ENCODE results near the gene MGAT4B. TPM values are rescaled to one million over a fixed set of nuclear protein-coding genes. Genes with fewer than 3 reads are reported as not detected.

MGAT4B gene
- total RNA-seq, 2 experiments from 2014 or later: 61.1 to 96.5 TPM

DNA sequence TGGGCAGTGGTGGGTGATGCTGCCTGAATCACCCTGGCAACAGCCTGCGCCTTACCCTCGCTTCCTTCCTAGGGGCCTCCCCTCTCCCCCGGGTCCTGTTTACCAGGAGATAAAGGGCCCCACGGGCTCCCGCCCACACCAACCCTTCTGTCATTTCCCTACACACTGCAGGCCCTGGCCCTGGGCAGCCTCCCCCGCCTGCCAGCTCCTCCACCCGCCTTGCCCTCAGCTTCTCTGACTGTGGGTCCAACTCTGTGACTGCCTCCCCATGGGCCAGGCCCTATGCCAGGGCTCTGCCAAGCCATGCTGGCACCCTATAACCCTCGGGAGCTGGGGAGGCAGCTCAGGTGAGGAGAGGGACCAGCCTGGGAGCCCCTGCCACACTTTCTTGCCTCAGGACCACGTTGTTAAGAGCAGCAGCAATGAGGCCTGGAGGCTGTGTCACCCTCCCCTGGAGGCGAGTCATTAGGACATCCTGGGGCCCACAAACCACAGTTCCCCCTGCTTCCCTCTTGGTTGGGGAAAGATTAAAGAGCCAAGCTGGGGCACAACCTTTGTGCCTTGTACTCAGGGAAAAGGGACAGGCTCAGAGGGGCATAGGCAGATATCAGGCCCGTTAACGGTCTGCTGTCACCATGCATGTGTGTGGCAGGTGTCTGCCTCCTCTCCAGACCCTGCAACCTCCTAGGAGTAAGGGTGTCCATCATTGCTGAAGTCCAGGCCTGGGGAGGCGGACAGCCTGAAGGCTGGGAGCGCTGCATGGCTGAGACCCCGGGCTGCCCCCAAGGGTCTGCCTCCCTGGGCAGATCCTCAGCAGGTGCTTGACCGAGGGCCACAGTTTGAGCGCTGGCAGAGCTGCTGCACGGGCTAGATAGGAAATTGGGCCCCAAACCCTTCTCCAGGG, 2.8 kb downstream of the MGAT4B start:
- ChIA-PET CTCF (ENCODE audit: unreplicated experiment) (no interaction called here), POLR2A (no interaction called here)
- intact Hi-C loops (cut with micrococcal nuclease; ENCODE audit: unreplicated experiment): loop anchor here (10.0 kb wide), 1 partner anchor 1689 kb away; the partner anchor contains the start of gene N4BP3
- H3K27ac ChIP-seq (ENCODE audit: low read depth, low read length, poor library complexity, severe bottlenecking): no peak overlapping the region
- H2AFZ ChIP-seq (ENCODE audit: low read length): no peak overlapping the region
- H3K4me2 ChIP-seq (ENCODE audit: low read length): peak overlapping the region; percentile 83
- TF ChIP-seq, protein P1, sequence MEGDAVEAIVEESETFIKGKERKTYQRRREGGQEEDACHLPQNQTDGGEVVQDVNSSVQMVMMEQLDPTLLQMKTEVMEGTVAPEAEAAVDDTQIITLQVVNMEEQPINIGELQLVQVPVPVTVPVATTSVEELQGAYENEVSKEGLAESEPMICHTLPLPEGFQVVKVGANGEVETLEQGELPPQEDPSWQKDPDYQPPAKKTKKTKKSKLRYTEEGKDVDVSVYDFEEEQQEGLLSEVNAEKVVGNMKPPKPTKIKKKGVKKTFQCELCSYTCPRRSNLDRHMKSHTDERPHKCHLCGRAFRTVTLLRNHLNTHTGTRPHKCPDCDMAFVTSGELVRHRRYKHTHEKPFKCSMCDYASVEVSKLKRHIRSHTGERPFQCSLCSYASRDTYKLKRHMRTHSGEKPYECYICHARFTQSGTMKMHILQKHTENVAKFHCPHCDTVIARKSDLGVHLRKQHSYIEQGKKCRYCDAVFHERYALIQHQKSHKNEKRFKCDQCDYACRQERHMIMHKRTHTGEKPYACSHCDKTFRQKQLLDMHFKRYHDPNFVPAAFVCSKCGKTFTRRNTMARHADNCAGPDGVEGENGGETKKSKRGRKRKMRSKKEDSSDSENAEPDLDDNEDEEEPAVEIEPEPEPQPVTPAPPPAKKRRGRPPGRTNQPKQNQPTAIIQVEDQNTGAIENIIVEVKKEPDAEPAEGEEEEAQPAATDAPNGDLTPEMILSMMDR (conservative IDR thresholded peaks at IDR 0.05; ENCODE audit: low read length): no peak
- TF ChIP-seq EZH2phosphoT487 (IDR thresholded peaks at IDR 0.05; ENCODE audit: borderline replicate concordance, low read depth, low read length): no peak
- H3K4me3 ChIP-seq (ENCODE audit: low read depth, low read length, poor library complexity, severe bottlenecking): no peak overlapping the region
- no peaks in the 10 kb centered on the region for H3K79me2 ChIP-seq (ENCODE audit: insufficient read depth, low read depth, low read length)
- no peaks in the 10 kb centered on the region for H3K9me3 ChIP-seq (ENCODE audit: low read length)
- no peak for DNase-seq (ENCODE audit: low spot score)
- no TSS peak for BruUV-seq (replicated peaks)
- H3K4me1 ChIP-seq (ENCODE audit: insufficient read depth, low read length, poor library complexity, severe bottlenecking): peaks cover 20% of the 10 kb centered on the region
- H4K20me1 ChIP-seq (ENCODE audit: insufficient read depth, low read length): no peaks in the 10 kb centered on the region
- H3K9me2 ChIP-seq (ENCODE audit: insufficient read depth, low read length): no peaks in the 10 kb centered on the region
- H3K36me3 ChIP-seq (ENCODE audit: insufficient read depth, low read length): peaks cover 15% of the 10 kb centered on the region; the same call in 1 of the 2 replicates

GRCh38 chr5:179802950-179803562, 3.6 kb downstream of the MGAT4B start:
- no peaks in the 10 kb centered on the region for H3K9me3 ChIP-seq (ENCODE audit: low read length)
- TF ChIP-seq EZH2phosphoT487 (IDR thresholded peaks at IDR 0.05; ENCODE audit: borderline replicate concordance, low read depth, low read length): no peak
- TF ChIP-seq, protein P1 (conservative IDR thresholded peaks at IDR 0.05; ENCODE audit: low read length): no peak
- POLR2A ChIA-PET: no interaction called here
- CTCF ChIA-PET (ENCODE audit: unreplicated experiment): interaction anchor here (0.6 kb wide), 1 partner anchor 105 kb away, joined by 4 read pairs; no protein-coding TSS in a partner anchor
- H3K9me2 ChIP-seq (ENCODE audit: insufficient read depth, low read length): no peaks in the 10 kb centered on the region
- peaks cover 23% of the 10 kb centered on the region; the same call in 1 of the 2 replicates for H3K36me3 ChIP-seq (ENCODE audit: insufficient read depth, low read length)
- no peaks in the 10 kb centered on the region for H4K20me1 ChIP-seq (ENCODE audit: insufficient read depth, low read length)
- peaks cover 20% of the 10 kb centered on the region for H3K4me1 ChIP-seq (ENCODE audit: insufficient read depth, low read length, poor library complexity, severe bottlenecking)
- H3K4me3 ChIP-seq (ENCODE audit: low read depth, low read length, poor library complexity, severe bottlenecking): no peak overlapping the region
- no peak for DNase-seq (ENCODE audit: low spot score)
- BruUV-seq (replicated peaks): no TSS peak
- no peak overlapping the region for H3K27ac ChIP-seq (ENCODE audit: low read depth, low read length, poor library complexity, severe bottlenecking)
- no peak overlapping the region for H3K4me2 ChIP-seq (ENCODE audit: low read length)
- H3K79me2 ChIP-seq (ENCODE audit: insufficient read depth, low read depth, low read length): no peaks in the 10 kb centered on the region
- H2AFZ ChIP-seq (ENCODE audit: low read length): no peak overlapping the region
- intact Hi-C loops (cut with micrococcal nuclease; ENCODE audit: unreplicated experiment): loop anchor here (10.0 kb wide), 1 partner anchor 1688 kb away; the partner anchor contains the start of gene N4BP3
